ENCODE measurements around the gene TNFRSF1B.

Gene TNFRSF1B

DNA sequence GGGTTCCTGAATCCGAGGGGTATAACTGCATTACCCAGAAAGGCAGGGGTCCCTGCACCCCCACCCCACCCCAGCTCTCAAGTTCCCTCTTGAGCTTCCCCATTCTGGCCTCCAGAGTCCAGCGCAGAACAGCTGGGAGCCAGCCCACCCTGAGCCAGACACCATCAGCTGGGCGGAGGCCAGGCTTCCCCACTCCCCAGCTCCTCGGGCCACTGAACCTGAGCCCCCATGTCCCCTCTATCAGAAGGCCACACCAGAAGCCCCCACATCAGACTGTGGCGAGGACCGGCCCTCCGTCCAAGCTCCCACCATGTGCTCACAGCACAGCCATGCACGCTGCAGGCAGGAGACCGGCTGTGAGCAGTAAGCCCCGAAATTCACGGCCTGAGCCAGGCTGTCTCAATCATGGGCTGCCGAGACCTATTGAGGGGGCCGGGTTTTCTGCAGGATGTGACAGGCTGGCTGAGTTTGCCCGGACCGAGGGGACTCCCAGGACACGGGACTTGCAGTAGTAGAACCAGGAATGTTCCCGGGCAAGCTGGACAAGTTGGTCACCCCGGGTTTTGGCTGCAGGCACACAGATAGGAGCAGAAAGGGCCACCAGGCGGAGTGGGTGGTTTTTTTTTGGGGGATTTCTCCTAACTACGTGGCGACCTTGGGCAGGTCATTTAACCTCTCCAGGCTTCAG lies 25.5 kb upstream of the TNFRSF1B start:
- DNase-seq (ENCODE audit: low read depth in 4 of 4, low spot score in 1 of 4), result no peak

DNA sequence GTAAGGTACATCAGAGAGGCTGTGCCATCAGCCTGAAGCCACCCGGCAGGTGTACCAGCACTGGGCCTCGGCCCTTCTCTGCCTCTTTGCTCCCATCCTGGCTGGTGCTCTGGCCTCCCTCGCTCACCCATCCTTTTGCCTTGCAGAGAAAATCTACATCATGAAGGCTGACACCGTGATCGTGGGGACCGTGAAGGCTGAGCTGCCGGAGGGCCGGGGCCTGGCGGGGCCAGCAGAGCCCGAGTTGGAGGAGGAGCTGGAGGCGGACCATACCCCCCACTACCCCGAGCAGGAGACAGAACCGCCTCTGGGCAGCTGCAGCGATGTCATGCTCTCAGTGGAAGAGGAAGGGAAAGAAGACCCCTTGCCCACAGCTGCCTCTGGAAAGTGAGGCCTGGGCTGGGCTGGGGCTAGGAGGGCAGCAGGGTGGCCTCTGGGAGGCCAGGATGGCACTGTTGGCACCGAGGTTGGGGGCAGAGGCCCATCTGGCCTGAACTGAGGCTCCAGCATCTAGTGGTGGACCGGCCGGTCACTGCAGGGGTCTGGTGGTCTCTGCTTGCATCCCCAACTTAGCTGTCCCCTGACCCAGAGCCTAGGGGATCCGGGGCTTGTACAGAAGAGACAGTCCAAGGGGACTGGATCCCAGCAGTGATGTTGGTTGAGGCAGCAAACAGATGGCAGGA lies 24.5 kb upstream of the TNFRSF1B start:
- no peak for DNase-seq (ENCODE audit: low read depth in 4 of 4, low spot score in 1 of 4)

DNA sequence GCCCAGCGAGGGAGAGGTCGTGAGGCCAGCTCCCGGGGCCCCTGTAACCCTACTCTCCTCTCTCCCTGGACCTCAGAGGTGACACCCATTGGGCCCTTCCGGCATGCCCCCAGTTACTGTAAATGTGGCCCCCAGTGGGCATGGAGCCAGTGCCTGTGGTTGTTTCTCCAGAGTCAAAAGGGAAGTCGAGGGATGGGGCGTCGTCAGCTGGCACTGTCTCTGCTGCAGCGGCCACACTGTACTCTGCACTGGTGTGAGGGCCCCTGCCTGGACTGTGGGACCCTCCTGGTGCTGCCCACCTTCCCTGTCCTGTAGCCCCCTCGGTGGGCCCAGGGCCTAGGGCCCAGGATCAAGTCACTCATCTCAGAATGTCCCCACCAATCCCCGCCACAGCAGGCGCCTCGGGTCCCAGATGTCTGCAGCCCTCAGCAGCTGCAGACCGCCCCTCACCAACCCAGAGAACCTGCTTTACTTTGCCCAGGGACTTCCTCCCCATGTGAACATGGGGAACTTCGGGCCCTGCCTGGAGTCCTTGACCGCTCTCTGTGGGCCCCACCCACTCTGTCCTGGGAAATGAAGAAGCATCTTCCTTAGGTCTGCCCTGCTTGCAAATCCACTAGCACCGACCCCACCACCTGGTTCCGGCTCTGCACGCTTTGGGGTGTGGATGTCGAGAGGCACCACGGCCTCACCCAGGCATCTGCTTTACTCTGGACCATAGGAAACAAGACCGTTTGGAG lies 23.7 kb upstream of the TNFRSF1B start:
- no peak for DNase-seq (ENCODE audit: low read depth in 4 of 4, low spot score in 1 of 4)

DNA sequence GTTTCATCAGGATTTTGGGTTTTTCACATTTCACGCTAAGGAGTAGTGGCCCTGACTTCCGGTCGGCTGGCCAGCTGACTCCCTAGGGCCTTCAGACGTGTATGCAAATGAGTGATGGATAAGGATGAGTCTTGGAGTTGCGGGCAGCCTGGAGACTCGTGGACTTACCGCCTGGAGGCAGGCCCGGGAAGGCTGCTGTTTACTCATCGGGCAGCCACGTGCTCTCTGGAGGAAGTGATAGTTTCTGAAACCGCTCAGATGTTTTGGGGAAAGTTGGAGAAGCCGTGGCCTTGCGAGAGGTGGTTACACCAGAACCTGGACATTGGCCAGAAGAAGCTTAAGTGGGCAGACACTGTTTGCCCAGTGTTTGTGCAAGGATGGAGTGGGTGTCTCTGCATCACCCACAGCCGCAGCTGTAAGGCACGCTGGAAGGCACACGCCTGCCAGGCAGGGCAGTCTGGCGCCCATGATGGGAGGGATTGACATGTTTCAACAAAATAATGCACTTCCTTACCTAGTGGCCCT lies 23.1 kb upstream of the TNFRSF1B start:
- DNase-seq (ENCODE audit: low read depth in 4 of 4, low spot score in 1 of 4), result no peak

DNA sequence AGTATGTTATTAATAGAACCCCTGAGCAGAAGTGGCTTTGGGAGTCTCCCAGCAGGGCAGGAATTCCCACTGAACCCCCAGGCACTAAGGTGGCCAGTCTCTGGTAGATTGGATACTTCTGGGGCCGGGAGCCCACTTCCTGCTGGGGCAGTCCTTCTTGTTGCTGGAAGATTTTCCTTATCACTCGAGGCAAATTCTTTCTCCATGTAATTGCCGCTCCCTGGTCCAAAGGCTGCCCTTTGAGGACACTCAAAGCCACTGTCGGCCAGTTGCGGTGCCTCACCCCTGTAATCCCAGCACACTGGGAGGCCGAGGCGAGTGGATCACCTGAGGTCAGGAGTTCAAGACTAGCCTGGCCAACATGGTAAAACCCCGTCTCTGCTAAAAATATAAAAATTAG lies 22.6 kb upstream of the TNFRSF1B start:
- DNase-seq (ENCODE audit: low read depth in 4 of 4, low spot score in 1 of 4), result no peak

DNA sequence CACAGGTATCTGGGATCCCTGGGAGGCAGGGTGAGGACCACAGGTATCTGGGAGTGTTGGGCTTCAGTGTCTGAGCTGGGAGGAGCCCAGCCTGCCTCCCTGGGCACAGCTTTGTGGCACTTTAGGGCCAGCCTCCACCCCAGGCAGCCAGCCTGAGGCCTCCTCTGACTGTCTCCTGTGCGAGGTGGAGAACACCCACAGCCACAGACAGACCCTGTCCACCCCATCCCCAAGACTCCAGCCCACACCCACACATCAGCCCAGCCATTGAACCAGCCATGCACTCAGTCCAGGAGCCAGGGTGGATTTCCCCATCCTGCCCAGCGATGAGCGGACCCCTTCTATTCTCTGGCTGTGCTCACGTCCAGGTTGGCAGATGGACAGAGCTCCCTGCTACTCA lies 21.8 kb upstream of the TNFRSF1B start:
- DNase-seq (ENCODE audit: low read depth in 4 of 4, low spot score in 1 of 4), result no peak

DNA sequence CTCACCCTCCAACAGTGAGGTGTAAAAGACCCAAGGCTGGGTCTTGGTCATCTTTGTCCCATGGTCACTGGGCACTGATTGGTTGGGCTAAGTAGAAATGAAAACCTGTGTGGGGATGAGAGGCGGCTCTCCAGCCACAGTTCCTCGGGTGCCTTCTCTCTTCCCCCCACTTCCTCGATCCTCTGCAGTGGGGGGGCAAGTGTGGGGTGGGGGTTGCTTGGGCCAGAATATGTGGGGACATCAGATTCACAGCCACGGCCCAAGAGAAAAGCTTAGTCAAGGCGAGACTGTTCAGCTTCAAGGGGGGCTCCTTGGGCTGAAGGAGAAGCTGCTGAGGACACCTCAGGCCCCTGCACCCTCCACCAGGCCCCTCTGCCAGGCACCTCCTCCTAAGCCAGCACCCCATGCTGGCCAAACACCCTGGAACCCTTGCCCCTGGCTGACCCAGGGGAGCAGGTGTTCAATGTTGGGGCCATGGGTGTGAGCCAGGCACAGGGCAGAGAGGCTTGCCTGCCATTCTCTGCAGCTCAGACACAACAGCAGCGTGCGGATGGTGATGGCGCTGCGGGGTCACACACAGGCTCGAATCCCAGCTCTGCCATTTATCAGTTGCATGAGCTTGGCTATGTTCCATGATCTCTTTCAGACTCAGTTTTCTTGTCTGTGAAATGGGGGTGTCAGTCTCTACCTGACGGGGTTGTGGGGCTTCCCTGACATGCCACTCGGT lies 21.0 kb upstream of the TNFRSF1B start:
- DNase-seq (ENCODE audit: low read depth in 4 of 4, low spot score in 1 of 4), result no peak

DNA sequence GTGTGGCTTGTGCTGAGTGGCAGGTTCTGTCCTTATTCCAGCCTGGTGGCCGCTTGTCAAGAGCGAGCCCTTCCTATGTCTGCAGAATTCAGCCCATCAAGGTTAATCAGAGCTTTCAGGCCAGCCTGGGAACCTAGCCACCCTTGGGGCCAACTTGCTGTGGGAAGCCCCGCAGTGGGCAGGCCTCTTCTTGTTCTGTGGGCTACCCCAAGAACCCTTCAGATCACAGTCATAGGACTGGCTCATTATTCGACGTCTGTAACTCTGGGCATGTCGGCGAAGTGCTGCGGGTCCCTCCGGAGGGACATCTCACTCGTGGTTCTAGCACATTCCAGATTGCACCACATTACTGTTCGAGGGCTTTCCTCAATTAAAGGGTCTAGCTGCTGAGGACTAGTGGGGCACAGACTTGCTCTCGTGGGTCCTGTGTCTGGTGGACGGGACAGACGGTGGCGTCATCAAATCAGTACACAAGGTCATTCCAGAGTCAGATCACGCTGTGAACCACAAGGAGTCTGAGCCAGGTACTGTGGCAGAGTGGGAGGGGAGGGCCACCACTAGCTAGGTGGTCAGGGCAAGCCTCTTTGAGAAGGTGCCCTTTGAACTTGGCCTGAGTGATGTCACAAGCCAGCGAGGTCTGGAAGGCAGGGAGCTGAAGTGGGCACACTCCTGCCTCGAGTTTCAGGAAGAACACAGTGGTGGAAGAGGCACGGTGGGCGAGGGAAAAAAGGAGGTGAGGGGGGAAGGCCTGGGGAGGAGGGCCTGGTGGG lies 20.3 kb upstream of the TNFRSF1B start:
- no peak for DNase-seq (ENCODE audit: low read depth in 4 of 4, low spot score in 1 of 4)

DNA sequence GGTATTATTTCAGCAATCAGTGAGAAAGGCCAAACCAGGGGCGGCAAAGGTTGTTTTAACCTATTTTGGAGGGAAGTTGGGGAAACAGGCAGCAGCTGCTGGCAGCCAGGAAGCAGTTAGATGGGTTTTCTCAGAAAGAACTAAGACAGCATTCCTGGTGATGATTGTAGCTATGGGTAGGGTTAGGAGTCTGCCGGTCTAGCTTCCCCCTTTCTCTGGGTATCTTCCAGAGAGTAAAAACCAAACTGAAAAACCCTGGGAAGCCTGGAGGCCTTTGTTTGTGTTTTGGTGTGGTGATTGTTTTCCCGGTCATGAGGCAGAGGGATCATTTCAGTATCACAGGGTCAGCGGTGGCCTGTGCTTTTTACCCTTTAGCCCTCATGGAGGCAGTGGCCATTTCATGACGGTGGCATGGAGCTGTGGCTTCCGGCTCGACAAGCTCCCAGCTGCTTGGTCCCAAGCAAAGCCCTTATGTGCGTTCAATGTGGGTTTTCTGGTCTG lies 19.5 kb upstream of the TNFRSF1B start:
- no peak for DNase-seq (ENCODE audit: low read depth in 4 of 4, low spot score in 1 of 4)

DNA sequence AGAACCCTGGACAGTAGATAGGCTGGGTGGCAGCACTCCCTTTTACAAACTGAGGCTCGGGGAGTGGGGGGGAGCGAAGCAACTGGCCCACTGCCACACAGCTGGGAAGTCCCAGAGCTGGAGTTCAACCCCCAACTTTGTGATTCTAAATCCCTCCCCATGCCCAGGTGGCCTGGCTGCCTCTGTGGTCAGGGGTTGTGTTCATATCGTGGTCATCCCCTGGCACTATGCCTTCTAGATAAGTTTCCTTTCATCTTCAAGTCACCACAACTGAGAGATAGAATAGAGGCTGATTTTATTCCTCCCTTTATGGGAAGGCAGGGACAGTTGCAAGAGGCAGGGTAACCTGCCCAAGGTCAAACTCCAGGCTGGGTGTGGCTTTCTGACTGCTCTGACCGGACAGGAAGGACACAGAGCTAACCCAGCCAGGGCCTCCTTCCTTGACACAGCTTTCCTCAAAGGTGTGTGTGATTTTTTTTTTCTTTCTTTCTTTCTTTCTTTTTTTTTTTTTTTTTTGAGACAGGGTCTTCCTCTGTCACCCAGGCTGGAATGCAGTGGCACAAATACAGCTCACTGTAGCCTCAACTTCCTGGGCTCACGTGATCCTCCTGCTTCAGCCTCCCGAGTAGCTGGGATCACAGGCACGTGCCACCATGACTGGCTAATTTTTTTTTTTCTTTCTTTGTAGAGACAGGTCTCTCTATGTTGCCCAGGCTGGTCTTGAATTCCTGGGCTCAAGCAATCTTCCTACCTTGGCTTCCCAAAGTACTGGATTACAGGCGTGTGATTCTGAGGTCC lies 18.4 kb upstream of the TNFRSF1B start:
- DNase-seq (ENCODE audit: low read depth in 4 of 4, low spot score in 1 of 4), result no peak

DNA sequence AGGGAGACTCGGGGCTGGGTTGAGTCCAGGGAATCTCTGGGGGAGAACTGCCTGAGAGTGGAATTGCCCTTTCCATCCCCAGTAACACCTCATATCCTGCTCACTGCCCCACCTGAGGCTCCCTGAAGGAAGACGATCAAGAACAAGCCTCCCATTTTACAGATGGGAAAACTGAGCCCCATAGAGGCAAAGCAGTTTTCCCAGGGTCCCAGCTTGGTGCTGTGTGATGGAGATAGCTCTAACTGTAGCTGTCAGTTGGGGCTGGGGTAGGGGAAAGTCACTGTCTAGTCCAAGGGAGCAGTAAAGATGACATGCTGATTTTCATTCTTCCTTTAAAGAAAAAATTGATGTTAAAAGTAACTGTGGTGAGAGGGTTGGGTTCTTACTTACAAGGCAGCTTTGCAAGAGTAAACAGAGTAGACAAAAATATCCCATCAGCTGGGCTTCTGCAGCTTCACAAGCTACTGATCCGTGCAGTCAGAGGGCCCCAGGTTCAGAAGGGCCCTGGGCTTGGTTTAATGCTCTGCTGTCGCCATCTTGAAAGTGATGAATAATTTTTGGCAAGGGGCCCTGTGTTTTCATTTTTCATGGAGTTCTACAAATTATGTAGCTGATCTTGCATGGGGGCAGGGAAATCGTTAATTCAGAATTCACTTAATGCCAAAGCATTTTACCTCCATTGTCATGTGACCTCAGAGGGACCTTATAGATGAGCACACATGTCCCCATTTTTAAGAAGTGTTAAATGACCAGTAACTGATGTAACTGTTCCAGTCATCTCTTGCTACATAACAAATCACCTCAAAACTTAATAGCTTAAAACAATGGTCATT lies 17.6 kb upstream of the TNFRSF1B start:
- DNase-seq (ENCODE audit: low read depth in 4 of 4, low spot score in 1 of 4), result no peak

DNA sequence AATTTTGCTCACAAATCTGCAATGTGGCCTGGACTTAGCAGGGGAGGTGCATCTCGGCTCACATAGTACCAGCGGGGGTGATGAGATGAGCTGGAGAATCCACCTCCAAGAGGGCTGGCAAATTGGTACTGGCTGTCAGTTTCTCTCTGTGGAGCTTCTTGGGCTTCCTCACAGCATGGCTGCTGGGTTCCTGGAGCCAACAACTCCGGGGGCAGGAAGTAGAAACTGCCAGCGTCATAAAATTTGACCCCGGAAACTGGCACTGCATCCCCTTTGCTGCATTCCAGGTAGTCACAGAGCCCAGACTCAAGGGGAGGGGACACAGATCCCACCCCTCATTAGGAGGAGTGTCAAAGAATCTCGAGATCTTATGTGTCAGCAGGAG lies 17.0 kb upstream of the TNFRSF1B start:
- no peak for DNase-seq (ENCODE audit: low read depth in 4 of 4, low spot score in 1 of 4)

DNA sequence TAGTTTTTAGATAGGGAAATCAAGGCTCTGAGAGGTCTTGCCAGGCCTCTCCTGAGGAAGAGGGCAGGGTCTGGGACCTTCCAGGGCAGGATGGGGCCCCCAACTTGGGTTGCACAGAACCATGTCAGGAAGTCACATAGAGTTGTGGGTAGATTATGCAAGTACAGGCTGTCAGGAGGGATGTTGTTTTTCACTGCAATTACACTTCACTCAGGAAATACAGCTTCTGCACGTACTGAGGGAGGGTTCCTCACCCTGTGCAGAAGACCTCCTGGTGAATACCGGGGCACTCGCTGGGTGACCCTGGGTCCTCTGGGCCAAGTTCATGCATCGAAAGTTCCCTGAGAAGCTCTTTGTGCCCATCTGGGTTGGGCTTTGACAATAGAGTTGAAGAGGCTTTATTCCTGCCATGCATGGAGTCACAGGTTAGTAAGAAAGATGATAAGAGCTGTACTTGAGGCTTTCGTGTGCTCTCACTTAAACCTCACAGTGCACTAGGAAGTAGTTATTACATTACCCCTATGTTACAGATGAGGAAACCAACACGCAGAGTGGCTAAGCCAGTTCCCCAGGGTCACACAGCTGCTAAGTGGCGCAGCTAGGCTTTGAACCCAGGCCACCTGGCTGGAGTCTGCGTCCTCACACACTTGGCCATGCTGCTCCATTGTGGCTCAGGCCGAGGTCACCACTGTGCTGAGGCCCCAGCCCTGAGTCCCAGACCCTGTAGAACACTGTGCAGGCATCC lies 16.2 kb upstream of the TNFRSF1B start:
- DNase-seq (ENCODE audit: low read depth in 4 of 4, low spot score in 1 of 4), result no peak

DNA sequence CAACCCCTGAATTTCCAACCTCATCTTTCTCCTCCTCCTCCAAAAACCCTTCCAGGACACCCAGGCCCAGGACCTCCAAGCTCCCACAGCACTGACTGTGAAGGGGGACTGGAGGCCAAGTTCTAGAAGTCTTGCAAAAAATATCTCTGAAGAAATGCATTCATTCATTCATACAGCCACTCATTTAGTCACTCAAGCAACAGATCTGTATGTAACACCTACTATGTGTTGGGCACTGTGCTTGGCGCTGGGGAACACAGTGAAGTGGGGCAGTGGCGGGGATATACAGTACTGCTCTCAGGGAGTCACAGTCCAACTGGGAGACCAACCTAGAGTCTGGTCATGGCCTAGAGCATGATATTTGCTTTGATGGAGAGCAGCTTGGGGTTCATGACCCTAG lies 15.3 kb upstream of the TNFRSF1B start:
- DNase-seq (ENCODE audit: low read depth in 4 of 4, low spot score in 1 of 4), result no peak

DNA sequence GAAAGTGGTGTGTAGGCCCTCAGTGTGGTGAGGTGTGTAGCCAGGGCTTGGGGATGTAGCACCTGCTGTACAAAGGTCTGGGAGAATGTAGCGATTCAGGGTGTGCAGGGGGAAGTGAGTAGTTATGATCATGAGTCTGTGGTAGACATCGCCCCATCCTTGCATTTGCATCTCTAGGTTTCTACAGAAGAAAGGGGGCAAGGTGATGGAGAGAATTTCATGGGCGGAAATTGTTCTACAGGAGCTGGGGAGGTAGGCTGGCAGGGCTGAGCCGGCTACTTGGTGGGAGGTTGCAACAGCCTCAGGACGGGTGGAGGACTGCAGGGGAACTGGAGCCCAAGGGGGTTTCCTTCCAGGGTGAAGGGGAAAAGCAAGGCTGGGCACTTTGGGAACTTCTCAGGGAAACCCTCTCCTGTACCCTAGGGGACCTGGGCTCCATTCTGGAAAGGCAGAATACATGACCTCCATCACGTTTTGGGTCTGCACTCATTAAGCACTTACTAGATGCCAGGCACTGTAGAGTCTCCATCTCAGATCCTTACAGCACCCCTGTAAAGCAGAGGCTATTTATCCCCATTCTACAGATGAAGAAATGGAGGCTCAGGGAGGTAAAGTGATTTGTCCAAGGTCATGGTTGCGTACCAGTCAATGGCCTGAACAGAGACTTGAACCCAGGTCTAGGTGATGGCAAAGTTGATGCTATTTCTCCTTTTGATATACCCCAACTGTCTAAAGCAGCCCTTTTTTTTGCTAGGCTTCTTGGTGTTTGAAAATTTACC lies 14.5 kb upstream of the TNFRSF1B start:
- DNase-seq (ENCODE audit: low read depth in 4 of 4, low spot score in 1 of 4), result no peak

DNA sequence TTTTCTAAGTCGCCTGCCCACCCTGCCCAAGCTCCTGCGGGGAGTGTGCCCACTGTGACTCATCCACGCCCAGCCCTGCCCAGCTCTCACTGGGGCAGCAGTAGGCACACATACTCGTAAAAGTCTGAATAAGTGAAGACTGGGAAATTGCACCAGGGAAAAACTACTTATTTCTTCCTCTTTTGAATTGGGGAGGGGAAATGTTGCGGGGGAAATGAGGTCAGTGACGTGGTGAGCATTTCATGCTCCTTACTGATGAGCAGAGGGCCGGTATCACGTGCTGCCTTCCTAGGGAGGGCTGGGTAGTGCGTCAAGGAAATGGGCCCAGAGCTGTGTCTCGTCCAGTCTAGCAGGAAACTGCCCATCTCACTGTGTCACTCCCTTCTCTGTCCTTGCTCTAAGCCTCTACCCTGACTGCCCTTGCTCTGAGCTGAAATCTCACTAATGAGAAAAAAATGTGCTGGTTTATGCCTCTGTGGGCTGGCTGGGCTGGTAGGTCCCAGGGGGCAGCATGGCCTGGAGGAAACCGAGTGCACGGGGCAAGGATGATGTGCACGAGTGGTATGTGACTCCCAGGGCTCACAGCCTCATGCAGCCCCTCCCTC lies 13.5 kb upstream of the TNFRSF1B start:
- no peak for DNase-seq (ENCODE audit: low read depth in 4 of 4, low spot score in 1 of 4)

DNA sequence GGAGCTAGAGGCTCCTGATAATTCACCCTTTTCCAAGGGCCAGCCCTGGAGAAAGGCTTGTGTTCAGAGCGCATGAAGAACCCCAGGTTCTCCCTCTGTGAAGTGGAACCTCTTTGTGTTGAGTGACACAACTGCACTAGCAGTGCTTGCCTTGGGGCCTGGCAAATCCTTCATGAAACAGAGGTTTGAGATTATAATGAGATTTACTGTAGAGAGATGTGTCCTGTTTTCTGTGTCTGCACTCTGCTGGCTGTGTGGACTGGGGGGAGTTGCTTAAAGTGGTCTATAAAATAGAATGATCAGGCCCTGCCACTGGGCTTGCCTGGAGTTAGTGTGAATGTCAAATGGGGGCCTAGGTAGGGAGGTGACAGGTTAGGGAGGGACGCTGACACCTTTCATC lies 11.5 kb upstream of the TNFRSF1B start:
- no peak for DNase-seq (ENCODE audit: low read depth in 4 of 4, low spot score in 1 of 4)

All from stimulated activated CD4-positive, alpha-beta T cell treated with anti-CD3 and anti-CD28 coated beads, Interleukin-1b, Interleukin-23, amount 100 ng/mL, for 24 hours (primary cell).